IMR-90 (cell line): Measurements from ENCODE around the gene SPAAR. TPM values are rescaled to one million over a fixed set of nuclear protein-coding genes. Genes with fewer than 3 reads are reported as not detected.

Experiments
- BHLHE40 ChIP-seq: fragments of 150-350 bp; IDR thresholded peaks from 2 replicates; pipeline ENCODE4 v1.6.1; 2016; ENCODE audit warnings: mild to moderate bottlenecking, low read depth, low read length
- RAD21 ChIP-seq: IDR thresholded peaks from 2 replicates; pipeline ENCODE4 v1.6.1; 2012; ENCODE audit warnings: low read length, improper control_type of control experiment
- RFX5 ChIP-seq: IDR thresholded peaks from 2 replicates; pipeline ENCODE4 v1.8.0; 2012; ENCODE audit warnings: low read depth, mild to moderate bottlenecking, low read length, moderate library complexity
- USF2 ChIP-seq: fragments of 150-350 bp; IDR thresholded peaks from 2 replicates; pipeline ENCODE4 v1.6.1; 2017; ENCODE audit warnings: mild to moderate bottlenecking, antibody characterized with exemption, low read length, low read depth
- polyA plus RNA-seq, 3 experiments: library from polyadenylated mRNA; depleted of rRNA; stranded (reverse); fragments of >200 nt; gene quantifications; 2 replicates each; pipeline ENCODE4 v1.2.3, GENCODE V29; 2012; ENCODE audit warnings: low replicate concordance in 1 of 3
- total RNA-seq: library from RNA; depleted of rRNA; stranded (reverse); fragments of >200 nt; gene quantifications from 2 replicates; pipeline ENCODE4 v1.2.3, GENCODE V29; 2012

SPAAR gene
- total and polyA plus RNA-seq, 2 of the 4 experiments (the other 2 are of a cell fraction): 0.18 to 0.32 TPM

GRCh38 chr9:35905912-35906679, 3.2 kb upstream of the SPAAR start, which contains the start of gene HRCT1 (continued):
- TF ChIP-seq USF2 (no peak), BHLHE40 (peak; percentile 6; the same call in 1 of the 2 replicates), RFX5 (no peak), RAD21 (no peak; the same call in 1 of the 2 replicates)
